ENCODE data around the gene VAC14. TPM values are rescaled to one million over a fixed set of nuclear protein-coding genes. Genes with fewer than 3 reads are reported as not detected.

VAC14 gene
- total and polyA plus RNA-seq, 2 of the 8 experiments (the other 6 are each of a cell fraction or from before 2014, with no cell fraction given), result 56.0 to 108 TPM

- TF ChIP-seq TBP (IDR thresholded peaks at IDR 0.05; ENCODE audit: low read depth, low read length) (no peak), RBBP5 (IDR thresholded peaks at IDR 0.05; ENCODE audit: borderline replicate concordance, low read depth, low read length) (no peak), CTCF (IDR thresholded peaks at IDR 0.05; ENCODE audit: control extremely low read depth in 1 of 3, insufficient read depth in 1 of 3, low read depth in 1 of 3, low read length in 3 of 3) (no peak)
Measured at GRCh38 chr16:70756071-70756470, 44.9 kb downstream of the VAC14 start (continued).
